IMR-90 (cell line): ENCODE measurements around the gene TMTC2. TPM values are rescaled to one million over a fixed set of nuclear protein-coding genes. Genes with fewer than 3 reads are reported as not detected.

Experiments
- ATAC-seq: fragments of 200-7000 bp; cut with Tn5 transposase; 2 replicates; pipeline ENCODE4 v1.9.1; 2020; ENCODE audit warnings: low read depth, mild to moderate bottlenecking, moderate library complexity
- BruUV-seq: library from RNA; stranded (reverse); fragments of 400-500 nt; replicated peaks from 2 replicates; lab custom pipeline; 2021; lab: Mats Ljungman, UMichigan
- CTCF ChIA-PET: fragments of 300-600 bp; formaldehyde crosslinking; extraction: SDS; loops from one replicate; lab custom pipeline; 2021; ENCODE audit warnings: antibody characterized with exemption; lab: Yijun Ruan, JAX
- POLR2A ChIA-PET: fragments of 300-600 bp; sonication (Branson Sonifier 250); formaldehyde crosslinking; loops from one replicate; lab custom pipeline; 2022; ENCODE audit warnings: antibody characterized with exemption; ENCODE audit not compliant: unreplicated experiment; lab: Charles Lee
- DNase-seq: peaks from one replicate; pipeline ENCODE4 v3.0.0; 2013
- H2AFZ ChIP-seq: replicated peaks from 2 replicates; pipeline ENCODE3; 2013; ENCODE audit warnings: low read length, mild to moderate bottlenecking; ENCODE audit not compliant: poor library complexity
- H2AK5ac ChIP-seq: 2 replicates; pipeline ENCODE4 v1.6.1; 2013; ENCODE audit warnings: low read depth, low read length, inconsistent platforms
- H2AK9ac ChIP-seq: replicated peaks from 2 replicates; pipeline ENCODE3; 2013; ENCODE audit warnings: mild to moderate bottlenecking, low read depth, low read length, moderate library complexity; ENCODE audit not compliant: poor library complexity
- H2BK120ac ChIP-seq: 2 replicates; pipeline ENCODE4 v1.6.1; 2013; ENCODE audit warnings: low read depth, low read length, inconsistent platforms
- H2BK15ac ChIP-seq: 3 replicates; pipeline ENCODE4 v1.6.1; 2013; ENCODE audit warnings: low read depth, low read length, inconsistent platforms
- H2BK20ac ChIP-seq: 2 replicates; pipeline ENCODE4 v1.6.1; 2013; ENCODE audit warnings: low read depth, mild to moderate bottlenecking, inconsistent platforms, low read length, moderate library complexity
- H2BK5ac ChIP-seq: 2 replicates; pipeline ENCODE4 v1.6.1; 2013; ENCODE audit warnings: mild to moderate bottlenecking, low read depth, low read length, inconsistent platforms; ENCODE audit not compliant: poor library complexity, severe bottlenecking
- H3K14ac ChIP-seq: replicated peaks from 2 replicates; pipeline ENCODE4 v1.6.1; 2013; ENCODE audit warnings: low read depth, low read length, inconsistent platforms
- H3K18ac ChIP-seq: 2 replicates; pipeline ENCODE4 v1.6.1; 2013; ENCODE audit warnings: low read depth, low read length, control low read depth
- H3K23ac ChIP-seq: 2 replicates; pipeline ENCODE4 v1.6.1; 2013; ENCODE audit warnings: low read depth, low read length, inconsistent platforms
- H3K27ac ChIP-seq: 2 replicates; pipeline ENCODE4 v1.5.1; 2013; ENCODE audit warnings: mild to moderate bottlenecking, control low read depth, low read length; ENCODE audit not compliant: insufficient read depth
- H3K27me3 ChIP-seq: 2 replicates; pipeline ENCODE4 v1.6.1; 2013; ENCODE audit warnings: low read length; ENCODE audit not compliant: control insufficient read depth, insufficient read depth
- H3K36me3 ChIP-seq: 2 replicates; pipeline ENCODE4 v1.6.1; 2013; ENCODE audit warnings: low read length, mixed read lengths; ENCODE audit not compliant: control insufficient read depth, insufficient read depth
- H3K4ac ChIP-seq: 2 replicates; pipeline ENCODE4 v1.6.1; 2013; ENCODE audit warnings: low read depth, low read length, inconsistent platforms
- H3K4me1 ChIP-seq: 2 replicates; pipeline ENCODE4 v1.6.1; 2013; ENCODE audit warnings: low read length, mixed read lengths; ENCODE audit not compliant: control insufficient read depth, insufficient read depth
- H3K4me2 ChIP-seq: 2 replicates; pipeline ENCODE4 v1.6.1; 2013; ENCODE audit warnings: low read depth, mild to moderate bottlenecking, control low read depth, low read length, moderate library complexity
- H3K4me3 ChIP-seq: 2 replicates; pipeline ENCODE4 v1.5.1; 2013; ENCODE audit warnings: low read depth, mild to moderate bottlenecking, control low read depth, low read length, moderate library complexity; ENCODE audit not compliant: insufficient read depth
- H3K56ac ChIP-seq: 2 replicates; pipeline ENCODE4 v1.6.1; 2013; ENCODE audit warnings: low read length, inconsistent platforms; ENCODE audit not compliant: insufficient read depth; ENCODE audit errors: extremely low read depth
- H3K79me1 ChIP-seq, 2 experiments: 2 replicates each; pipeline ENCODE4 v1.6.1; 2013; ENCODE audit warnings: low read length in 2 of 2, inconsistent platforms in 1 of 2, low read depth in 1 of 2
- H3K9ac ChIP-seq: 2 replicates; pipeline ENCODE4 v1.6.1; 2013; ENCODE audit warnings: low read depth, low read length, control low read depth
- H3K9me1 ChIP-seq: 2 replicates; pipeline ENCODE4 v1.6.1; 2013; ENCODE audit warnings: low read length, inconsistent platforms; ENCODE audit not compliant: insufficient read depth
- H3K9me3 ChIP-seq: 2 replicates; pipeline ENCODE4 v1.6.1; 2013; ENCODE audit warnings: low read length; ENCODE audit not compliant: control insufficient read depth, insufficient read depth
- H4K20me1 ChIP-seq: 2 replicates; pipeline ENCODE4 v1.6.1; 2013; ENCODE audit warnings: low read length, inconsistent platforms; ENCODE audit not compliant: insufficient read depth
- H4K5ac ChIP-seq: 2 replicates; pipeline ENCODE4 v1.6.1; 2013; ENCODE audit warnings: mild to moderate bottlenecking, low read depth, low read length, control low read depth
- H4K8ac ChIP-seq, 2 experiments: 2 replicates each; pipeline ENCODE4 v1.6.1; 2013; ENCODE audit warnings: low read depth in 2 of 2, low read length in 2 of 2, control low read depth in 1 of 2, inconsistent platforms in 1 of 2
- H4K91ac ChIP-seq: 2 replicates; pipeline ENCODE4 v1.6.1; 2013; ENCODE audit warnings: low read depth, low read length, inconsistent platforms; ENCODE audit not compliant: insufficient read depth
- BHLHE40 ChIP-seq: fragments of 150-350 bp; IDR thresholded peaks from 2 replicates; pipeline ENCODE4 v1.6.1; 2016; ENCODE audit warnings: mild to moderate bottlenecking, low read depth, low read length
- CEBPB ChIP-seq: IDR thresholded peaks from 2 replicates; pipeline ENCODE4 v1.6.1; 2012; ENCODE audit warnings: low read depth, low read length, improper control_type of control experiment
- CHD1 ChIP-seq: IDR thresholded peaks from 2 replicates; pipeline ENCODE4 v1.6.1; 2012; ENCODE audit warnings: low read depth, low read length, improper control_type of control experiment
- FOS ChIP-seq: fragments of 150-350 bp; IDR thresholded peaks from 2 replicates; pipeline ENCODE4 v1.6.1; 2016; ENCODE audit warnings: low read depth, low read length
- MAFK ChIP-seq: IDR thresholded peaks from 2 replicates; pipeline ENCODE4 v1.6.1; 2012; ENCODE audit warnings: low read depth, low read length, improper control_type of control experiment
- MAZ ChIP-seq: IDR thresholded peaks from 2 replicates; pipeline ENCODE4 v1.6.1; 2012; ENCODE audit warnings: low read depth, mild to moderate bottlenecking, low read length, improper control_type of control experiment, moderate library complexity, borderline replicate concordance
- MXI1 ChIP-seq: IDR thresholded peaks from 2 replicates; pipeline ENCODE4 v1.6.1; 2012; ENCODE audit warnings: low read depth, mild to moderate bottlenecking, low read length, moderate library complexity, borderline replicate concordance
- NFE2L2 ChIP-seq: fragments of 150-350 bp; IDR thresholded peaks from 2 replicates; pipeline ENCODE4 v1.6.1; 2016; ENCODE audit warnings: low read depth, mild to moderate bottlenecking, low read length
- POLR2A ChIP-seq: IDR thresholded peaks from 2 replicates; pipeline ENCODE4 v1.6.1; 2012; ENCODE audit warnings: mild to moderate bottlenecking, low read depth, low read length
- RAD21 ChIP-seq: IDR thresholded peaks from 2 replicates; pipeline ENCODE4 v1.6.1; 2012; ENCODE audit warnings: low read length, improper control_type of control experiment
- RCOR1 ChIP-seq: IDR thresholded peaks from 2 replicates; pipeline ENCODE4 v1.6.1; 2012; ENCODE audit warnings: mild to moderate bottlenecking, low read length, improper control_type of control experiment; ENCODE audit not compliant: insufficient replicate concordance
- RFX5 ChIP-seq: IDR thresholded peaks from 2 replicates; pipeline ENCODE4 v1.8.0; 2012; ENCODE audit warnings: low read depth, mild to moderate bottlenecking, low read length, moderate library complexity
- SMC3 ChIP-seq: fragments of 150-350 bp; IDR thresholded peaks from 2 replicates; pipeline ENCODE4 v1.6.1; 2016; ENCODE audit warnings: low read depth, mild to moderate bottlenecking, antibody characterized with exemption, low read length, moderate library complexity
- WGBS, 2 experiments: methylation state at CpG; one replicate each; pipeline versions ENCODE4 v1.1.5 to v1.1.7; 2013; ENCODE audit warnings: missing lambda C conversion rate in 2 of 2; ENCODE audit not compliant: insufficient read length in 1 of 2; ENCODE audit errors: extremely low coverage in 2 of 2; 5-methylcytosine and 5-hydroxymethylcytosine counted together
- dilution Hi-C: fragments of 300-500 bp; cut with HindIII; formaldehyde crosslinking; loops from one replicate; pipeline ENCODE4 v1.14.3; 2018; ENCODE audit warnings: low sequenced_read_pairs; ENCODE audit not compliant: unreplicated experiment
- in situ Hi-C: fragments of 300-500 bp; cut with MboI; formaldehyde crosslinking; loops from 3 replicates; pipeline ENCODE4 v1.14.3; 2019; ENCODE audit warnings: low sequenced_read_pairs, inconsistent platforms, mixed read lengths
- intact Hi-C: fragments of 100-400 bp; cut with micrococcal nuclease; formaldehyde crosslinking; loops from 2 replicates; pipeline ENCODE4 v1.10.0; 2022
- polyA plus RNA-seq, 3 experiments: library from polyadenylated mRNA; depleted of rRNA; stranded (reverse); fragments of >200 nt; gene quantifications; 2 replicates each; pipeline ENCODE4 v1.2.3, GENCODE V29; 2012; ENCODE audit warnings: low replicate concordance in 1 of 3
- total RNA-seq: library from RNA; depleted of rRNA; stranded (reverse); fragments of >200 nt; gene quantifications from 2 replicates; pipeline ENCODE4 v1.2.3, GENCODE V29; 2012
- TF ChIP-seq, protein P1 (sequence below): fragments of 150-350 bp; IDR thresholded peaks from 2 replicates; pipeline ENCODE4 v1.6.1; 2017; ENCODE audit warnings: mild to moderate bottlenecking, antibody characterized with exemption, low read length, low read depth
- TF ChIP-seq, protein P2 (sequence below): conservative IDR thresholded peaks from 2 replicates; pipeline ENCODE4 v1.5.1; 2012; ENCODE audit warnings: mild to moderate bottlenecking, low read depth, low read length, improper control_type of control experiment
- TF ChIP-seq, protein P3 (sequence below): fragments of 150-350 bp; IDR thresholded peaks from 2 replicates; pipeline ENCODE4 v1.6.1; 2016; ENCODE audit warnings: low read depth, mild to moderate bottlenecking, low read length, moderate library complexity, borderline replicate concordance

Gene TMTC2
- total and polyA plus RNA-seq, 2 of the 4 experiments (the other 2 are of a cell fraction), result 0.56 to 1.4 TPM

DNA sequence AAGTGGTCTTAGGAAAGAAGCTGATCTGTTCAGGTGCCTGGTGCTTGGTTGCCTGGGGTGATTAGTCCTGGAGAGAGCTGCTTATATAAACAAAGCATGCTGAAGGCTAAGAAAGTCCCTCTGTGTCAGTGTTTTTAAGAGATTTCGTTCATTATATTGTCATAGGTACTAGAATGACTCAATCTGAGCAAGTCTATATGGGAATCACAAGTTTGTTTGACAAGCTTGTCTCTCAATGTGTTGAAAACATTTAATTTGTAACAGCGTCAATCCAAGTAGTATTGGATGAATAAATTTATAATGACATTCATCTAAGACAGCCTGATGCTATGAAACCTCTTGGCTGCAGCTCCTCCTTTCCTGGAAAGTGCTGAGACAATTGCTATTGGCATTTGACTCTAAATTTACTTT is 256.3 kb downstream of the TMTC2 start:
- Histone ChIP-seq H3K4me2 (no peak overlapping the region), H2AK9ac (no peak overlapping the region), H2BK20ac (no peak overlapping the region), H2BK15ac (no peak overlapping the region), H3K9ac (no peak overlapping the region), H3K79me1 (no peaks in the 10 kb centered on the region), H3K4me3 (no peak overlapping the region), H3K9me1 (no peaks in the 10 kb centered on the region), H3K4ac (no peak overlapping the region), H2BK5ac (no peak overlapping the region), H2AFZ (no peak overlapping the region), H2AK5ac (no peak overlapping the region), H4K5ac (no peak overlapping the region), H4K8ac (no peak overlapping the region), H3K36me3 (no peaks in the 10 kb centered on the region), H3K4me1 (no peaks in the 10 kb centered on the region), H4K20me1 (no peaks in the 10 kb centered on the region), H3K9me3 (no peaks in the 10 kb centered on the region), H3K18ac (no peak overlapping the region), H3K27ac (no peak overlapping the region), H4K91ac (no peak overlapping the region), H3K56ac (no peak overlapping the region), H3K23ac (no peak overlapping the region), H3K14ac (no peak overlapping the region), H2BK120ac (no peak overlapping the region), H3K27me3 (no peaks in the 10 kb centered on the region)
- ChIA-PET CTCF (no interaction called here), POLR2A (no interaction called here)
- dilution Hi-C loops (no loop called here), in situ Hi-C loops (no loop called here), intact Hi-C loops (no loop called here)
- WGBS, 2 experiments, result no CpG with 5 or more reads among the region's 2 CpGs
- TF ChIP-seq, protein P1, sequence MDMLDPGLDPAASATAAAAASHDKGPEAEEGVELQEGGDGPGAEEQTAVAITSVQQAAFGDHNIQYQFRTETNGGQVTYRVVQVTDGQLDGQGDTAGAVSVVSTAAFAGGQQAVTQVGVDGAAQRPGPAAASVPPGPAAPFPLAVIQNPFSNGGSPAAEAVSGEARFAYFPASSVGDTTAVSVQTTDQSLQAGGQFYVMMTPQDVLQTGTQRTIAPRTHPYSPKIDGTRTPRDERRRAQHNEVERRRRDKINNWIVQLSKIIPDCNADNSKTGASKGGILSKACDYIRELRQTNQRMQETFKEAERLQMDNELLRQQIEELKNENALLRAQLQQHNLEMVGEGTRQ, result no peak
- TF ChIP-seq MAFK, result no peak
- TF ChIP-seq BHLHE40, result no peak
- TF ChIP-seq, protein P2, sequence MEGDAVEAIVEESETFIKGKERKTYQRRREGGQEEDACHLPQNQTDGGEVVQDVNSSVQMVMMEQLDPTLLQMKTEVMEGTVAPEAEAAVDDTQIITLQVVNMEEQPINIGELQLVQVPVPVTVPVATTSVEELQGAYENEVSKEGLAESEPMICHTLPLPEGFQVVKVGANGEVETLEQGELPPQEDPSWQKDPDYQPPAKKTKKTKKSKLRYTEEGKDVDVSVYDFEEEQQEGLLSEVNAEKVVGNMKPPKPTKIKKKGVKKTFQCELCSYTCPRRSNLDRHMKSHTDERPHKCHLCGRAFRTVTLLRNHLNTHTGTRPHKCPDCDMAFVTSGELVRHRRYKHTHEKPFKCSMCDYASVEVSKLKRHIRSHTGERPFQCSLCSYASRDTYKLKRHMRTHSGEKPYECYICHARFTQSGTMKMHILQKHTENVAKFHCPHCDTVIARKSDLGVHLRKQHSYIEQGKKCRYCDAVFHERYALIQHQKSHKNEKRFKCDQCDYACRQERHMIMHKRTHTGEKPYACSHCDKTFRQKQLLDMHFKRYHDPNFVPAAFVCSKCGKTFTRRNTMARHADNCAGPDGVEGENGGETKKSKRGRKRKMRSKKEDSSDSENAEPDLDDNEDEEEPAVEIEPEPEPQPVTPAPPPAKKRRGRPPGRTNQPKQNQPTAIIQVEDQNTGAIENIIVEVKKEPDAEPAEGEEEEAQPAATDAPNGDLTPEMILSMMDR, result no peak
- no peak for TF ChIP-seq MXI1
- TF ChIP-seq SMC3, result no peak
- TF ChIP-seq MAZ, result no peak
- no peak for TF ChIP-seq FOS
- TF ChIP-seq RCOR1, result no peak
- TF ChIP-seq POLR2A, result no peak
- no peak for TF ChIP-seq RAD21
- TF ChIP-seq NFE2L2, result no peak
- TF ChIP-seq, protein P3, sequence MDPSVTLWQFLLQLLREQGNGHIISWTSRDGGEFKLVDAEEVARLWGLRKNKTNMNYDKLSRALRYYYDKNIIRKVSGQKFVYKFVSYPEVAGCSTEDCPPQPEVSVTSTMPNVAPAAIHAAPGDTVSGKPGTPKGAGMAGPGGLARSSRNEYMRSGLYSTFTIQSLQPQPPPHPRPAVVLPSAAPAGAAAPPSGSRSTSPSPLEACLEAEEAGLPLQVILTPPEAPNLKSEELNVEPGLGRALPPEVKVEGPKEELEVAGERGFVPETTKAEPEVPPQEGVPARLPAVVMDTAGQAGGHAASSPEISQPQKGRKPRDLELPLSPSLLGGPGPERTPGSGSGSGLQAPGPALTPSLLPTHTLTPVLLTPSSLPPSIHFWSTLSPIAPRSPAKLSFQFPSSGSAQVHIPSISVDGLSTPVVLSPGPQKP, result no peak
- no peak for TF ChIP-seq RFX5
- no peak for TF ChIP-seq CHD1
- TF ChIP-seq CEBPB, result no peak
- DNase-seq, result peak; percentile 8
- no peak for ATAC-seq
- BruUV-seq, result no TSS peak
